Liver (tissue), 3 donors: Measurements from ENCODE around the gene POLR3C.
"Not testable (repeated sequence)": the region's sequence is repeated elsewhere in the genome, so short reads cannot be mapped to it uniquely, and the experiment has no call there.

Source experiments
- ATF3 ChIP-seq: IDR thresholded peaks from 2 replicates; pipeline ENCODE4 v1.6.1; 2016; ENCODE audit warnings: antibody characterized with exemption
- CTCF ChIP-seq: fragments of 150-350 bp; IDR thresholded peaks from 2 replicates; pipeline ENCODE4 v1.5.1; 2017; ENCODE audit warnings: improper control_type of control experiment, low read depth, low read length; ENCODE audit not compliant: missing input control
- JUND ChIP-seq, 2 donors: IDR thresholded peaks; 2 replicates each; pipeline ENCODE4 v1.6.1; 2016; ENCODE audit warnings: antibody characterized with exemption in 2 of 2
- RAD21 ChIP-seq, 2 donors: IDR thresholded peaks; 2 replicates each; pipeline ENCODE4 v1.6.1; 2016; ENCODE audit warnings: antibody characterized with exemption in 2 of 2, mild to moderate bottlenecking in 2 of 2
- RXRA ChIP-seq, 2 donors: IDR thresholded peaks; 2 replicates each; pipeline ENCODE4 v1.6.1; 2017 to 2018; ENCODE audit warnings: antibody characterized with exemption in 2 of 2, mild to moderate bottlenecking in 1 of 2
- YY1 ChIP-seq: IDR thresholded peaks from 2 replicates; pipeline ENCODE4 v1.6.1; 2016; ENCODE audit warnings: antibody characterized with exemption, mild to moderate bottlenecking
- donor health status: healthy.
- donor health status: healthy.

- not testable (repeated sequence) for TF ChIP-seq CTCF; RAD21 (IDR thresholded peaks at IDR 0.05); YY1; JUND (IDR thresholded peaks at IDR 0.05); ATF3; RXRA (IDR thresholded peaks at IDR 0.05)
Observed at GRCh38 chr1:145822779-145823331, 1.1 kb upstream of the POLR3C start.
